DMS114 treated with DMSO at 0.1 percent for 48 hours (cell line): ENCODE results near the gene UVRAG.

Experiments
- DNase-seq: peaks from one replicate; lab custom pipeline; 2025; ENCODE audit not compliant: unreplicated experiment; lab: John Stamatoyannopoulos, UW

UVRAG gene

GRCh38 chr11:75996523-75997442, 181.8 kb downstream of the UVRAG start:
- no peak for DNase-seq

DNA sequence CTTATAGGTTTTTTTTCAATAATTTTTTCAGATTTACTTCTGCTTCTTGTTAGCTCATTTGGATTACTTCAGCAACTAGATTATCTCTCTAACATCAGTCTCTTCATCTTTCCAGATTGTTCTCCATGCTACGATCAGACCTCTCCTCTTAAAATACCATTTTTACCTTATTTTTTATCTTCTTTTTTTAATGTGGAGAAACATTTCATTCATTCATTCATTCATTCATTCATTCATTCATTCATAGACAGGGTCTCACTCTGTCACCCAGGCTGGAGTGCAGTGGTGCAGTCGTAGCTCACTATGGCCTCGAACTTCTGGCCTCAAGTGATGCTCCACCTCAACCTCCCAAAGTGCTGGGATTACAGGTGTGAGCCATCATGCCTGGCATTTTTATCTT, 189.4 kb downstream of the UVRAG start:
- no peak for DNase-seq

DNA sequence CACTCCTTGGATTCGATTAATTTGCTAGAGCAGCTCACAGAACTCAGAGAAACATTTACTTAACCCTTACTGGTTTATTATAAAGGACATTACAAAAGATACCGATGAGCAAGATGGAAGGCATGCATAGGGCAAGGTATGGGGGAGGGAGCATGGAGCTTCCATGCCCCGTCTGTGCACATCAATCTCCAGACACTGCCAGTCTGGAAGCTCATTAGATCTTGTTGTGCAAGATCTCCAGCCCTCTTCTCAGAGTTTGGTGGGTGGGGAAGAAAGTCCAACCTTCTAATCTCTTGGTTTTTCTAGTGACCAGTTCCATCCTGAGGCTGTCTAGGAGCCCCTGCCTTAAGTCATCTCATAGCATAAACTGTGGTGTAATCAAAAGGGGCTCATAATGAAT, 190.7 kb downstream of the UVRAG start:
- no peak for DNase-seq

DNA sequence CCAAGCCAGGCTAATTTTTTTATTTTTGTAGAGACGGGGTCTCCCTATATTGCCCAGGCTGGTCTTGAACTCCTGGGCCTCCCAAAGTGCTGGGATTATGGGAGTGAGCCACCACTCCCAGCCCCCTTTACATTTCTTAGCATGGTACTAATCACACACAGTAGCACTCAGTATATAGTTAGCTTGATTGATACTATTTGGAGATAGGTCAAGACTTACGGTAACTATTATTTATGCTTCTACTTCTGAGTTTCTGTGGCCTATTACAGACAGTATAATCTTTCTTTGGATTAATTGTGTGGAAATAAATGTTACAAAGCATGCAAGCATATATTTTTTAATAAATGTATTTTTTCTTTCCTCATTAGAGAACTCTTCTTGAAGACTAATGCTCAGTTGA, 192.2 kb downstream of the UVRAG start:
- no peak for DNase-seq

GRCh38 chr11:76008474-76008873, 193.5 kb downstream of the UVRAG start:
- DNase-seq, result no peak

DNA sequence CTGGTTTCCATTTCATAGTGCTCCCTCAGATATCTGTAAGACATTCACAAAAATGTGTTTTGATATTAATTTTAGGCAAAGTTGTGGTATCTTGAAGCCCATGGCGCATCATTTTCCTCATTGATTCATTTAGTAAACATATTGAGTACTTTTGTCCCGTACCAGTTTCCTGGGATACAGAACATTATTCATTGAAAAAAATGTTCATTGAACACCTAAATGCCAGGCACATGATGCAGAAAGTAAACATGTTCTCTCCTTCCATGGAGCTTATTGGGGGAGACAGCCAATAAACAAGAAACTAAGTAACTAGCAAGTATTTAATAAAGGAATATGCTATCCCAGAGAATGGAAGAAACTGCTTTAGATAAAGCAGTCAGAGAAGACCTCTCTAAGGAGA, 195.0 kb downstream of the UVRAG start:
- no peak for DNase-seq

- no peak for DNase-seq
These were observed 198.5 kb downstream of the UVRAG start for GRCh38 chr11:76013526-76013925.

- DNase-seq, result no peak
These were observed 208.4 kb downstream of the UVRAG start for GRCh38 chr11:76023236-76024068.

DNA sequence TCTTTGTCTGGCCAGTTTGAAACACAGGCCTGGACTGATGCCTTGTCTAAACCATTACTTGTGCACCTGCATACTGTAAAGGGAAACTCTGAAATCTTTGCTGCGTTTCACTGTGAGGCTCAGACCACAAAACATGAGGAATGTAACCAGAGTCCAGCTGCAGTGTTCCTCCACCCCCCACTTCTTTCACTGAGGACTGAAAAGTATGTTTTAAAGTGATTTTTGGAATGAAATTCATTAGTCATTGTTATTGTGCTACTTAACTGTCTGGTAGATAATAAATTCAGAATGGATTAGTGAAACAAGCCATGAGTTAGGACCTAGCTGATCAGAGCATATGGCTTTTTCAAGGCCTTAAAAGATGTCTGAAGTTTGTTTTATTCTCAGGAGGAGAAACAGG, 210.1 kb downstream of the UVRAG start:
- DNase-seq, result no peak

- no peak for DNase-seq
These were observed 210.8 kb downstream of the UVRAG start for GRCh38 chr11:76025817-76026216.

- DNase-seq, result no peak
These were observed 211.3 kb downstream of the UVRAG start for GRCh38 chr11:76026281-76026680.

- DNase-seq, result no peak
These were observed 211.9 kb downstream of the UVRAG start for GRCh38 chr11:76026862-76027261.

DNA sequence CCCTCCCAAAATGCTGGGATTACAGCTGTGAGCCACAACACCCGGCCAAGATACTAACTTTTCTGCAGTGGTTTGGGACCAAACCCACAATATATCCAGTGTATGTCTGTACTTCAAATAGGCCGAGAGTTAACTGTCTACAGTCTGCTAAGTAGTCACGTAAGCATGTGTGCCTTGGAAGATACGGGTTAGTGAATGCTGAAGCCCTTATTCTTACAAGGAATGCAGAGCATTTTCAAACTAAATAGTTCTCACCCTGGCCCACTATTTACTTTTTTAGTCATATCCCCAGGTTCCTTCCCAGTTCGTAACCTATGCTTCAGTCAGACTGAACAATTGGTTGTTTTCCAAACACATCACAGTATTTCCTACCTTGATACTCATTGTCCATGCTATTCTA, 215.3 kb downstream of the UVRAG start:
- DNase-seq, result no peak

- no peak for DNase-seq
These were observed 216.1 kb downstream of the UVRAG start for GRCh38 chr11:76030968-76031590.

GRCh38 chr11:76033699-76034098, 218.7 kb downstream of the UVRAG start:
- DNase-seq, result no peak

GRCh38 chr11:76035020-76035419, 220.0 kb downstream of the UVRAG start:
- DNase-seq, result no peak

DNA sequence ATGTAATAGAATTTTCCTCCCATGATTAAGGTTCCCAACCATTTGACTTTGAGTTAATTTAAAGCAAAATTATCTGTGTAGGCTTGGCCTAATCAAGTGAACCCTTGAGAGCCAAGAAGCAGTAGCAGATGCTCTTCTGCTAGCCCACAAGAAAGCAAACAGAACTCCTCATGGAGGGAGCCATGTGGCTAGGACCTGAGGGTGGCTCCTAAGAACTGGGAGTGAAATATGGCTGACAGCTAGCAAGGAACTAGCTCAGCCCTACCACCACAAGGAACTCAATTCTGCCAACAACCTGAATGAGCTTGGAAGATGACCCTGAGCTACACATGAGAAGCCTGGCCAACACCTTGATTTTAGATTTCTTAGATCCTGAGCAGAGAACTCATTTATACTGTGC, 223.6 kb downstream of the UVRAG start:
- DNase-seq, result no peak

GRCh38 chr11:76041208-76041607, 226.2 kb downstream of the UVRAG start:
- no peak for DNase-seq

GRCh38 chr11:76044750-76045320, 229.8 kb downstream of the UVRAG start:
- no peak for DNase-seq

GRCh38 chr11:76047231-76047630, 232.2 kb downstream of the UVRAG start:
- no peak for DNase-seq

GRCh38 chr11:76047766-76048165, 232.8 kb downstream of the UVRAG start:
- DNase-seq, result no peak
